Fibroblast of lung (primary cell): Measurements from ENCODE around the gene S100G. TPM values are rescaled to one million over a fixed set of nuclear protein-coding genes. Genes with fewer than 3 reads are reported as not detected.

Experiments
- DNase-seq, 2 donors: peaks; one replicate each; pipeline versions ENCODE4 v3.0.0 to v3.0.0-alpha.2; 2010; ENCODE audit warnings: low read depth in 2 of 2
- H2AFZ ChIP-seq: 2 replicates; pipeline ENCODE4 v1.5.1; 2012; ENCODE audit warnings: low read length, control low read depth, inconsistent platforms
- H3K27ac ChIP-seq: 2 replicates; pipeline ENCODE4 v1.5.1; 2011; ENCODE audit warnings: low read length, control low read depth; ENCODE audit not compliant: insufficient read depth
- H3K27me3 ChIP-seq: 2 replicates; pipeline ENCODE4 v1.5.1; 2011; ENCODE audit warnings: mild to moderate bottlenecking, low read length; ENCODE audit not compliant: control insufficient read depth, insufficient read depth
- H3K36me3 ChIP-seq: 2 replicates; pipeline ENCODE4 v1.5.1; 2011; ENCODE audit warnings: low read length; ENCODE audit not compliant: control insufficient read depth, insufficient read depth
- H3K4me1 ChIP-seq: 2 replicates; pipeline ENCODE4 v1.5.1; 2011; ENCODE audit warnings: low read length; ENCODE audit not compliant: control insufficient read depth, insufficient read depth; ENCODE audit errors: extremely low read depth
- H3K4me2 ChIP-seq: 2 replicates; pipeline ENCODE4 v1.5.1; 2011; ENCODE audit warnings: low read length, control low read depth; ENCODE audit not compliant: insufficient read depth; ENCODE audit errors: extremely low read depth
- H3K4me3 ChIP-seq, 4 experiments: fragments of 200-600 bp in 1 of 4; sonication (generic) in 1 of 4; replicated peaks in 1 of 4; 2 replicates each; pipeline ENCODE4 v1.5.1; 2011 to 2016; ENCODE audit warnings: low read length in 4 of 4, low read depth in 3 of 4, mild to moderate bottlenecking in 3 of 4, control low read depth in 2 of 4, inconsistent platforms in 1 of 4, mixed read lengths in 1 of 4; ENCODE audit not compliant: insufficient read depth in 1 of 4; ENCODE audit errors: control extremely low read depth in 1 of 4
- H3K79me2 ChIP-seq: 2 replicates; pipeline ENCODE4 v1.5.1; 2012; ENCODE audit warnings: mild to moderate bottlenecking, low read length, inconsistent platforms; ENCODE audit not compliant: control insufficient read depth, insufficient read depth
- H3K9ac ChIP-seq: 2 replicates; pipeline ENCODE4 v1.5.1; 2011; ENCODE audit warnings: mild to moderate bottlenecking, low read length, control low read depth; ENCODE audit not compliant: insufficient read depth
- H3K9me3 ChIP-seq: 2 replicates; pipeline ENCODE4 v1.5.1; 2012; ENCODE audit warnings: low read depth, low read length; ENCODE audit not compliant: control insufficient read depth, insufficient read depth
- H4K20me1 ChIP-seq: 2 replicates; pipeline ENCODE4 v1.5.1; 2011; ENCODE audit warnings: low read length; ENCODE audit not compliant: control insufficient read depth, insufficient read depth; ENCODE audit errors: extremely low read depth
- EZH2 ChIP-seq: IDR thresholded peaks from 2 replicates; pipeline ENCODE4 v1.5.1; 2012; ENCODE audit warnings: low read length, control low read depth, mild to moderate bottlenecking; ENCODE audit errors: missing control alignments
- polyA plus RNA-seq, 2 donors: library from polyadenylated mRNA; depleted of rRNA in 1 of 2; stranded (reverse) in 1 of 2; unstranded in 1 of 2; fragments of >200 nt; gene quantifications; 2 replicates each; pipeline ENCODE4 v1.2.1, GENCODE V29; 2011 to 2012; ENCODE audit warnings: missing spikeins in 1 of 2
- total RNA-seq: library from RNA; depleted of rRNA; stranded (reverse); fragments of >200 nt; gene quantifications from 2 replicates; pipeline ENCODE4 v1.2.1, GENCODE V29; 2014
- TF ChIP-seq, protein P1 (sequence below), 2 donors: IDR thresholded peaks in 1 of 2; conservative IDR thresholded peaks in 1 of 2; 1 replicate in 1 of 2; 2 replicates in 1 of 2; pipeline ENCODE4 v1.5.1; 2011 to 2012; ENCODE audit warnings: low read length in 2 of 2, control low read depth in 1 of 2, inconsistent platforms in 1 of 2, low read depth in 1 of 2, mild to moderate bottlenecking in 1 of 2

S100G gene
- total and polyA plus RNA-seq, 2 donors (not counting 1 experiment from before 2014, with no cell fraction given) = not detected

DNA sequence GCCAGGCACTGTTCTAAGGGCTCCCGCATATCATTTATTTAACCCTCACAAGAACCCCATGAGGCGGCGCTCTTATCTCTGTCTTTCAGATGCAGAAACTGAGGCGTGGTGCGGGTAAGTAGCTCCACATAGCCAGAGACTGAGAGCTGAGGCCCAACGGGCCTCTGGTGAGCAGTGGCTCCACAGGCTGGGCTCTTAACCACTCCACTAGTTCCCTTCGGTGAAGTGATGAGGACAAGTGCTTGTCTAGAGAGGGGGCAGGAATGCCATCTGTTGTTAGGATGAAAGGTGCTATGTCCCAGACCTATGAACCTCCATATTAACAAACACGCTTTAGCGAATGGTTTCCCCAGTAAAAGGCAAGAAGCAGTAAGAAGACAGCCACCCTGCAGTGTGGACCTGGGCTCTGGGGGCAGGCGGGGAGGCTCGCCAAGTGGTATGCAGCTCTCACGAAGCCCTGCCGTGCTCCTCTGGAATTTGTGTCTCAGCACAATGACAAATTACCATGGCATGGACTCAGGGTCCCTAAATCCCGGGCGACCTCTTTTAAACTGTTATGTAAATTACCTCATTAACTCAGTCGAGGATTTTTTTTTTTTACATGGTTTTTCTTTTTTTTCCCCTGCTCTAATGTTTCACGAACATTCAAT lies 20.9 kb upstream of the S100G start:
- Histone ChIP-seq H3K36me3 (no peaks in the 10 kb centered on the region), H3K27me3 (no peaks in the 10 kb centered on the region), H2AFZ (no peak overlapping the region), H3K79me2 (no peaks in the 10 kb centered on the region), H3K4me3 (no peak overlapping the region), H3K27ac (no peak overlapping the region), H3K9me3 (no peaks in the 10 kb centered on the region), H4K20me1 (no peaks in the 10 kb centered on the region), H3K9ac (no peak overlapping the region), H3K4me1 (no peaks in the 10 kb centered on the region), H3K4me2 (no peak overlapping the region)
- no peak for TF ChIP-seq EZH2
- TF ChIP-seq, protein P1, sequence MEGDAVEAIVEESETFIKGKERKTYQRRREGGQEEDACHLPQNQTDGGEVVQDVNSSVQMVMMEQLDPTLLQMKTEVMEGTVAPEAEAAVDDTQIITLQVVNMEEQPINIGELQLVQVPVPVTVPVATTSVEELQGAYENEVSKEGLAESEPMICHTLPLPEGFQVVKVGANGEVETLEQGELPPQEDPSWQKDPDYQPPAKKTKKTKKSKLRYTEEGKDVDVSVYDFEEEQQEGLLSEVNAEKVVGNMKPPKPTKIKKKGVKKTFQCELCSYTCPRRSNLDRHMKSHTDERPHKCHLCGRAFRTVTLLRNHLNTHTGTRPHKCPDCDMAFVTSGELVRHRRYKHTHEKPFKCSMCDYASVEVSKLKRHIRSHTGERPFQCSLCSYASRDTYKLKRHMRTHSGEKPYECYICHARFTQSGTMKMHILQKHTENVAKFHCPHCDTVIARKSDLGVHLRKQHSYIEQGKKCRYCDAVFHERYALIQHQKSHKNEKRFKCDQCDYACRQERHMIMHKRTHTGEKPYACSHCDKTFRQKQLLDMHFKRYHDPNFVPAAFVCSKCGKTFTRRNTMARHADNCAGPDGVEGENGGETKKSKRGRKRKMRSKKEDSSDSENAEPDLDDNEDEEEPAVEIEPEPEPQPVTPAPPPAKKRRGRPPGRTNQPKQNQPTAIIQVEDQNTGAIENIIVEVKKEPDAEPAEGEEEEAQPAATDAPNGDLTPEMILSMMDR (conservative IDR thresholded peaks at IDR 0.05 in 1 of 2, IDR thresholded peaks at IDR 0.05 in 1 of 2; ENCODE audit: low read depth in 1 of 2, low read length in 2 of 2) = no peak
- peak in 1 of 2 donors; percentile 51 for DNase-seq

DNA sequence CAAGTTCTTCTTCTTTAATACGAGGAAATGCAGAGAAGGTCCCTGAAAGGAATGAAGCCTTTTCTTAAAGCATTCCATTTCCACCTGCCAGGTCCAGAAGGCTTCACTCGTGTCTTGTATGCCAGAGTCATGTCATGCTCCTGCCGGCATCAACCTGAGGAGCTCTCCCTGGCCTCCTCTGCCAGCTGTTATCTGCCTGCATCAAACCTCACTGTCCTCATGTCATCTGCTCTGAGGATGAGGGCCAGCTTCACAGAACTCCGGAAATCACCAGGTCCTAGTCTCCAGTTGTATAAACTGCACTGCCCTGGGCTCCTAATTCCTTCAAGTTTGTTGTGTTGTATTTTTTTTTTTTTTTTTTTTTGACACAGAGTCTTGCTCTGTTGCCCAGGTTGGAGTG lies 20.0 kb upstream of the S100G start:
- H3K36me3 ChIP-seq = no peaks in the 10 kb centered on the region
- no peak overlapping the region for H3K4me3 ChIP-seq
- TF ChIP-seq EZH2 = no peak
- TF ChIP-seq, protein P1 (conservative IDR thresholded peaks at IDR 0.05 in 1 of 2, IDR thresholded peaks at IDR 0.05 in 1 of 2; ENCODE audit: low read depth in 1 of 2, low read length in 2 of 2) = no peak
- H2AFZ ChIP-seq = no peak overlapping the region
- no peaks in the 10 kb centered on the region for H4K20me1 ChIP-seq
- no peaks in the 10 kb centered on the region for H3K4me1 ChIP-seq
- H3K27me3 ChIP-seq = no peaks in the 10 kb centered on the region
- no peaks in the 10 kb centered on the region for H3K79me2 ChIP-seq
- H3K4me2 ChIP-seq = no peak overlapping the region
- H3K27ac ChIP-seq = no peak overlapping the region
- no peaks in the 10 kb centered on the region for H3K9me3 ChIP-seq
- H3K9ac ChIP-seq = no peak overlapping the region
- no peak for DNase-seq

DNA sequence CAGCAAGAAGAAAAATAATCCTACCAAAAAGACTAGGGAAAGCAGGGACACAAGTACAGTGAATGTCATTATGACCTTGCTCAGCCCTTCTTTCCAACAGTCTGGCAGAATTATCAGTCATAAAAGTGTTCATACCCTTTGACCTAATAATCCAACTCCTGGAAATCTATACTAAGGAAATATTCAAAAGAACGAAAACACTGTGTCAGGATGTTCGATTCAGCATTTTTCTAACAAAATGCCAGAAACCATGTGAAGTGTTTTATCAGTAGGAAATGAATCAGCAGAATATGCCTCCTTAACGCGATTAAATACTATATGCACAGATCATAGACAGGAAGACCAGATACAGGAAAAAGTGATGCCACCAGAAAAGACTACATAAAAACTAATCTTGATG lies 16.2 kb upstream of the S100G start:
- H3K4me1 ChIP-seq = no peaks in the 10 kb centered on the region
- no peaks in the 10 kb centered on the region for H3K9me3 ChIP-seq
- H3K36me3 ChIP-seq = no peaks in the 10 kb centered on the region
- H3K79me2 ChIP-seq = no peaks in the 10 kb centered on the region
- no peaks in the 10 kb centered on the region for H3K27me3 ChIP-seq
- no peak overlapping the region for H3K4me2 ChIP-seq
- TF ChIP-seq EZH2 = no peak
- TF ChIP-seq, protein P1 (conservative IDR thresholded peaks at IDR 0.05 in 1 of 2, IDR thresholded peaks at IDR 0.05 in 1 of 2; ENCODE audit: low read depth in 1 of 2, low read length in 2 of 2) = no peak
- DNase-seq = peak; percentile 9 to 53
- H3K4me3 ChIP-seq = no peak overlapping the region
- no peak overlapping the region for H2AFZ ChIP-seq
- no peaks in the 10 kb centered on the region for H4K20me1 ChIP-seq
- H3K9ac ChIP-seq = no peak overlapping the region
- H3K27ac ChIP-seq = no peak overlapping the region
